ENCODE data around the gene TSBP1.

GRCh38 chr6:32416036-32416435 is 44.3 kb upstream of the TSBP1 start:
- no peak for TF ChIP-seq CHCHD3 (CRISPR knock-in tag; IDR thresholded peaks at IDR 0.05)
- TF ChIP-seq KDM1A (IDR thresholded peaks at IDR 0.05) = no peak
- no peak for TF ChIP-seq ETS1 (conservative IDR thresholded peaks at IDR 0.05; ENCODE audit: control insufficient read depth, low read depth, low read length)
- no peak for TF ChIP-seq SREBF2 (CRISPR knock-in tag; IDR thresholded peaks at IDR 0.05)

Measured in K562 (cell line).